Measurements from ENCODE around the gene SLC2A13.

- no peak for TF ChIP-seq CTCF (IDR thresholded peaks at IDR 0.05)
- TF ChIP-seq POLR2A (IDR thresholded peaks at IDR 0.05), result no peak
- TF ChIP-seq POLR2AphosphoS5 (IDR thresholded peaks at IDR 0.05; ENCODE audit: insufficient read depth in 1 of 2, low read depth in 1 of 2), result no peak
These were observed 774 bp upstream of the SLC2A13 start for GRCh38 chr12:40106655-40107054.

All from vagina (tissue), 2 donors.